ENCODE measurements around the gene CCDC66. TPM values are rescaled to one million over a fixed set of nuclear protein-coding genes. Genes with fewer than 3 reads are reported as not detected.

Gene CCDC66
- total and polyA plus RNA-seq, 2 of the 8 experiments (the other 6 are each of a cell fraction or from before 2014, with no cell fraction given), result 9.6 to 29.3 TPM

- Histone ChIP-seq H4K8ac (ENCODE audit: extremely low read depth, insufficient read depth, low read length) (no peak overlapping the region), H4K5ac (ENCODE audit: insufficient read length, low read depth, low read length) (no peak overlapping the region), H2BK120ac (replicated peaks; ENCODE audit: low read depth, low read length) (no peak overlapping the region), H2AK5ac (ENCODE audit: low read depth, low read length) (no peak overlapping the region), H3K23ac (ENCODE audit: insufficient read length) (no peak overlapping the region), H4K91ac (replicated peaks; ENCODE audit: insufficient read length, low read length) (no peak overlapping the region), H3K9ac (replicated peaks in 1 of 4; ENCODE audit: extremely low read depth in 1 of 4, low read depth in 3 of 4, low read length in 3 of 4) (no peak overlapping the region), H3K14ac (ENCODE audit: insufficient read length) (no peak overlapping the region), H3K4me2 (ENCODE audit: insufficient read depth in 1 of 2, low read depth in 2 of 2, low read length in 2 of 2) (no peak overlapping the region), H3K23me2 (ENCODE audit: low read depth, low read length) (no peaks in the 10 kb centered on the region), H3K27me3 (replicated peaks in 1 of 4; ENCODE audit: control insufficient read depth in 3 of 4, extremely low read depth in 1 of 4, insufficient read depth in 3 of 4, low read length in 3 of 4) (no peaks in the 10 kb centered on the region), H2AFZ (ENCODE audit: low read length) (no peak overlapping the region), H3K79me2 (ENCODE audit: control insufficient read depth in 1 of 2, insufficient read depth in 2 of 2, low read length in 2 of 2) (no peaks in the 10 kb centered on the region), H3K4me3 (ENCODE audit: extremely low read depth in 1 of 4, insufficient read depth in 2 of 4, low read depth in 3 of 4, low read length in 4 of 4) (no peak overlapping the region), H3K27ac (ENCODE audit: low read depth, low read length) (no peak overlapping the region), H3K36me3 (ENCODE audit: control insufficient read depth in 2 of 4, insufficient read depth in 4 of 4, low read length in 3 of 4) (peaks cover 0 to 79% (median 32%) of the 10 kb centered on the region in 4 experiments; a peak in 6 of 8 replicates), H4K20me1 (replicated peaks in 1 of 2; ENCODE audit: control insufficient read depth in 1 of 2, insufficient read depth in 2 of 2, low read length in 2 of 2) (peaks cover 0 to 2% of the 10 kb centered on the region in 2 experiments), H2BK5ac (ENCODE audit: low read depth, low read length) (no peak overlapping the region), H3K9me3 (ENCODE audit: insufficient read depth in 2 of 2, low read depth in 1 of 2, low read length in 1 of 2) (no peaks in the 10 kb centered on the region), H3K79me1 (ENCODE audit: low read depth, low read length) (no peaks in the 10 kb centered on the region; the same call in 1 of the 2 replicates), H2BK15ac (ENCODE audit: low read length) (no peak overlapping the region), H2BK12ac (ENCODE audit: low read depth, low read length) (no peak overlapping the region), H3K56ac (replicated peaks; ENCODE audit: insufficient read length, low read depth, low read length) (no peak overlapping the region), H2BK20ac (ENCODE audit: low read length) (no peak overlapping the region), H3K18ac (ENCODE audit: extremely low read depth, low read length) (no peak overlapping the region), H3K4ac (replicated peaks; ENCODE audit: insufficient read length, low read depth, low read length) (no peak overlapping the region), H3K4me1 (replicated peaks in 1 of 4; ENCODE audit: control insufficient read depth in 3 of 4, insufficient read depth in 4 of 4, low read length in 3 of 4) (no peaks in the 10 kb centered on the region)
- CTCF ChIA-PET (ENCODE audit: partially characterized antibody), result no interaction called here
- WGBS, 2 experiments (ENCODE audit: extremely low coverage in 1 of 2, insufficient coverage in 1 of 2, insufficient read length in 1 of 2, insufficient replicate concordance in 2 of 2, low coverage in 1 of 2, low lambda C conversion rate in 2 of 2, missing lambda C conversion rate in 1 of 2), result 92% methylated on average over 3 of the region's 3 CpGs; no CpG with 5 or more reads in 1 of the 2 experiments
- no peak for DNase-seq (ENCODE audit: low read depth in 1 of 2, low spot score in 2 of 2)
- POLR2A ChIA-PET (ENCODE audit: partially characterized antibody), result no interaction called here
- FAIRE-seq, result no peak
- TF ChIP-seq ASH2L (IDR thresholded peaks at IDR 0.05; ENCODE audit: low read length) (no peak), CEBPB (IDR thresholded peaks at IDR 0.05; ENCODE audit: low read depth, low read length) (no peak), USF2 (IDR thresholded peaks at IDR 0.05; ENCODE audit: low read length) (no peak), KDM5A (IDR thresholded peaks at IDR 0.05; ENCODE audit: low read length) (no peak), SP2 (IDR thresholded peaks at IDR 0.05; ENCODE audit: low read length) (no peak), RAD21 (IDR thresholded peaks at IDR 0.05 in 1 of 2, conservative IDR thresholded peaks at IDR 0.05 in 1 of 2; ENCODE audit: low read depth in 2 of 2, low read length in 2 of 2) (no peak), CHD2 (IDR thresholded peaks at IDR 0.05; ENCODE audit: low read length) (no peak), BCL11A (IDR thresholded peaks at IDR 0.05; ENCODE audit: low read depth in 2 of 2, low read length in 2 of 2) (no peak), CBX8 (IDR thresholded peaks at IDR 0.05; ENCODE audit: borderline replicate concordance, low read depth, low read length) (no peak), SAP30 (IDR thresholded peaks at IDR 0.05; ENCODE audit: insufficient read depth, insufficient replicate concordance, low read length) (no peak), GABPA (IDR thresholded peaks at IDR 0.05; ENCODE audit: borderline replicate concordance, insufficient read depth, low read length) (no peak)
These were observed 65.4 kb downstream of the CCDC66 start for GRCh38 chr3:56622381-56622780.
